ENCODE measurements around the gene TP53TG5.

Gene TP53TG5

GRCh38 chr20:45405571-45406259, 27.6 kb upstream of the TP53TG5 start:
- TF ChIP-seq CTCF (IDR thresholded peaks at IDR 0.05): no peak
- H3K27ac ChIP-seq: peak overlapping the region; percentile 97 to 98
- DNase-seq (ENCODE audit: low spot score): peak; percentile 84
- peak overlapping the region; percentile 93 for H3K4me3 ChIP-seq

- no peak for TF ChIP-seq CTCF (IDR thresholded peaks at IDR 0.05)
- Histone ChIP-seq H3K4me3 (no peak overlapping the region), H3K27ac (peak overlapping the region; percentile 61 to 97)
- DNase-seq (ENCODE audit: low spot score): no peak
These were observed 26.3 kb upstream of the TP53TG5 start for GRCh38 chr20:45404438-45404837.

- H3K4me3 ChIP-seq: no peak overlapping the region
- DNase-seq (ENCODE audit: low spot score): no peak
- H3K27ac ChIP-seq: no peak overlapping the region
- no peak for TF ChIP-seq CTCF (IDR thresholded peaks at IDR 0.05)
These were observed 24.8 kb upstream of the TP53TG5 start for GRCh38 chr20:45402946-45403345.

- no peak for DNase-seq (ENCODE audit: low spot score)
- Histone ChIP-seq H3K27ac (no peak overlapping the region), H3K4me3 (no peak overlapping the region)
- TF ChIP-seq CTCF (IDR thresholded peaks at IDR 0.05): no peak
These were observed 22.4 kb upstream of the TP53TG5 start for GRCh38 chr20:45400346-45401031.

- Histone ChIP-seq H3K4me3 (no peak overlapping the region), H3K27ac (no peak overlapping the region)
- no peak for TF ChIP-seq CTCF (IDR thresholded peaks at IDR 0.05)
- DNase-seq (ENCODE audit: low spot score): no peak
These were observed 20.9 kb upstream of the TP53TG5 start for GRCh38 chr20:45399018-45399417.

GRCh38 chr20:45395114-45395415, 16.9 kb upstream of the TP53TG5 start:
- no peak for DNase-seq (ENCODE audit: low spot score)
- TF ChIP-seq CTCF (IDR thresholded peaks at IDR 0.05): no peak
- Histone ChIP-seq H3K27ac (no peak overlapping the region), H3K4me3 (no peak overlapping the region)

All from coronary artery (tissue), 2 donors.